GM12864 (cell line): ENCODE measurements around the gene FRYL.

Source experiments
- DNase-seq: peaks from one replicate; pipeline ENCODE4 v3.0.0-alpha.2; 2011; ENCODE audit warnings: low read depth
- H3K4me3 ChIP-seq: 2 replicates; pipeline ENCODE4 v1.5.1; 2011; ENCODE audit warnings: mild to moderate bottlenecking, low read depth, low read length, control low read depth
- CTCF ChIP-seq: IDR thresholded peaks from 2 replicates; pipeline ENCODE4 v1.5.1; 2011; ENCODE audit warnings: low read depth, mild to moderate bottlenecking, moderate library complexity, low read length, control low read depth, inconsistent platforms; ENCODE audit errors: missing control alignments

The FRYL gene

GRCh38 chr4:48653217-48654014, 126.7 kb downstream of the FRYL start:
- no peak overlapping the region for H3K4me3 ChIP-seq
- no peak for TF ChIP-seq CTCF
- DNase-seq: no peak

- H3K4me3 ChIP-seq: no peak overlapping the region
- TF ChIP-seq CTCF: no peak
Observed at GRCh38 chr4:48651914-48652313, 128.2 kb downstream of the FRYL start.

GRCh38 chr4:48649505-48649904, 130.6 kb downstream of the FRYL start:
- TF ChIP-seq CTCF: no peak
- no peak overlapping the region for H3K4me3 ChIP-seq
- DNase-seq: no peak

More at GRCh38 chr4:48651914-48652313, 128.2 kb downstream of the FRYL start:
- DNase-seq: no peak

- no peak for DNase-seq
- no peak overlapping the region for H3K4me3 ChIP-seq
- no peak for TF ChIP-seq CTCF
Observed at GRCh38 chr4:48645225-48645794, 134.8 kb downstream of the FRYL start.

- no peak overlapping the region for H3K4me3 ChIP-seq
- no peak for TF ChIP-seq CTCF
- no peak for DNase-seq
Observed at GRCh38 chr4:48642421-48643374, 137.4 kb downstream of the FRYL start.

- no peak for DNase-seq
- no peak overlapping the region for H3K4me3 ChIP-seq
- TF ChIP-seq CTCF: no peak
Observed at GRCh38 chr4:48641401-48641800, 138.7 kb downstream of the FRYL start.
